Measurements from ENCODE around the gene RPH3AL.
"Not testable (repeated sequence)": the region's sequence is repeated elsewhere in the genome, so short reads cannot be mapped to it uniquely, and the experiment has no call there.

The RPH3AL gene

DNA sequence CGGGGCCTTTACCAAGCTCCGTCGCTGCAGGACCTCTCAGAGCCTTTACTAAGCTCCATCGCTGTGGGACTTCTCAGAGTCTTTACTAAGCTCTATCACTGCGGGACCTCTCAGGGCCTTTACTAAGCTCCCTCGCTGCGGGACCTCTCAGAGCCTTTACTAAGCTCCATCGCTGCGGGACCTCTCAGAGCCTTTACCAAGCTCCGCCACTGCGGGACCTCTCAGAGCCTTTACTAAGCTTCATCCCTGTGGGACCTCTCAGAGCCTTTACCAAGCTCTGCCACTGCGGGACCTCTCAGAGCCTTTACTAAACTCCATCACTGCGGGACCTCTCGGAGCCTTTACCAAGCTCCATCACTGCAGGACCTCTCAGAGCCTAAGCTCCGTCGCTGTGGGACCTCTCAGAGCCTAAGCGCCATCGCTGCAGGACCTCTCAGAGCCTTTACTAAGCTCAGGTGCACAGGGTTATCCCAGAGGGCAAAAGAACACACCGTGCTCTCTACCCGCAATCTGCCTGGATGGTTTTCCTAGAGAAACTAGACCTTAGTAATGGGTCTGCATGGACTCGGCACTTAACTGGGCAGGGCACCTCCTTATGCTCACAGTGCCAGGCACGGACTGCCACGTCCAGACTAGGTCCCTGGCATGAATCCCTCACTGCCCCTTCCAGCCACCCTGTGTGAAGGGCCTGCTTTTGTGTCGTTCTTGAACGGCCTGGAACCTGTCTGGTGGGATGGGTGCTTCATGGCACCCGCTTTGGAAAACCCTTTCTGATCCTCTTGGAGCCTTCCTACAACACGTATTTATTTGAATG is 101.9 kb downstream of the RPH3AL start:
- Histone ChIP-seq H3K4me1 (ENCODE audit: control insufficient read depth, insufficient read depth, low read length) (no peaks in the 10 kb centered on the region), H3K9me3 (ENCODE audit: control insufficient read depth, low read length) (no peaks in the 10 kb centered on the region), H3K36me3 (ENCODE audit: control insufficient read depth, insufficient read depth, low read length) (no peaks in the 10 kb centered on the region), H3K27ac (ENCODE audit: insufficient read depth, low read depth, low read length, poor library complexity, severe bottlenecking) (no peak overlapping the region), H3K27me3 (ENCODE audit: control insufficient read depth, insufficient read depth, low read length, poor library complexity, severe bottlenecking) (no peaks in the 10 kb centered on the region), H3K4me3 (ENCODE audit: insufficient read depth, low read depth, low read length) (no peak overlapping the region)
- 92 to 95% methylated on average over 27 of the region's 27 CpGs for WGBS, 2 experiments

DNA sequence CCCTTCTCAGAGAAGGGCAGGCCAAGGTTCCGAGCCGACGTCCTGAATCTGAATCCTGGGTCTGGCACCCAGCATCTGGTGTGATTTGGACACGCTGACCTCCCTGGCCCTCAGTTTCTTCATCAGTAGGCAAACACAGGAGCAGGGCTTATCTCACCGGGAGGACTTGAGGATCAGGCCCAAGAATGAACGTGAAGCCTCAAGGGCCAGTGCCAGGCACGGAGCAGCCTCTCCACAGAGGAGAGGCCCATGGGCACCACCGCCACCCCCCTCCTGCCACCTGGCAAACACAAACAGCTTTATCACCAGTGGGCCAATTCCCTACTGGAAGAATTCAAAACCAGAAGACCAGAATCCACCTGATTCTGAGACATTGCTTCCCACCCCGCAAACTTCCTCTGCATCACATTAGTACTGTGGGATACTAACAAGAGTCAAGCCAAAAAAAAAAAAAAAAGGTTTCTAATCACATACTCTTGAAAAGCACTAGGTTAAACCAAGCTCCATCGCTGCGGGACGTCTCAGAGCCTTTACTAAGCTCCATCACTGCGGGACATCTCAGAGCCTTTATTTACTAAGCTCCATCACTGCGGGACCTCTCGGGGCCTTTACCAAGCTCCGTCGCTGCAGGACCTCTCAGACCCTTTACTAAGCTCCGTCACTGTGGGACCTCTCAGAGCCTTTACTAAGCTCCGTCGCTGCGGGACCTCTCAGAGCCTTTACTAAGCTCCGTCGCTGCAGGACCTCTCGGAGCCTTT is 103.2 kb downstream of the RPH3AL start:
- 86 to 89% methylated on average over 24 of the region's 24 CpGs for WGBS, 2 experiments
- Histone ChIP-seq H3K9me3 (ENCODE audit: control insufficient read depth, low read length) (no peaks in the 10 kb centered on the region), H3K27ac (ENCODE audit: insufficient read depth, low read depth, low read length, poor library complexity, severe bottlenecking) (no peak overlapping the region), H3K36me3 (ENCODE audit: control insufficient read depth, insufficient read depth, low read length) (no peaks in the 10 kb centered on the region), H3K27me3 (ENCODE audit: control insufficient read depth, insufficient read depth, low read length, poor library complexity, severe bottlenecking) (no peaks in the 10 kb centered on the region), H3K4me3 (ENCODE audit: insufficient read depth, low read depth, low read length) (no peak overlapping the region), H3K4me1 (ENCODE audit: control insufficient read depth, insufficient read depth, low read length) (no peaks in the 10 kb centered on the region)

- Histone ChIP-seq H3K4me3 (ENCODE audit: insufficient read depth, low read depth, low read length) (no peak overlapping the region), H3K9me3 (ENCODE audit: control insufficient read depth, low read length) (no peaks in the 10 kb centered on the region), H3K27me3 (ENCODE audit: control insufficient read depth, insufficient read depth, low read length, poor library complexity, severe bottlenecking) (no peaks in the 10 kb centered on the region), H3K27ac (ENCODE audit: insufficient read depth, low read depth, low read length, poor library complexity, severe bottlenecking) (no peak overlapping the region), H3K36me3 (ENCODE audit: control insufficient read depth, insufficient read depth, low read length) (no peaks in the 10 kb centered on the region), H3K4me1 (ENCODE audit: control insufficient read depth, insufficient read depth, low read length) (no peaks in the 10 kb centered on the region)
- 87 to 88% methylated on average over 9 of the region's 9 CpGs for WGBS, 2 experiments
Measured at GRCh38 chr17:248337-249235, 104.0 kb downstream of the RPH3AL start.

- Histone ChIP-seq H3K27ac (ENCODE audit: insufficient read depth, low read depth, low read length, poor library complexity, severe bottlenecking) (no peak overlapping the region), H3K4me1 (ENCODE audit: control insufficient read depth, insufficient read depth, low read length) (no peaks in the 10 kb centered on the region), H3K36me3 (ENCODE audit: control insufficient read depth, insufficient read depth, low read length) (no peaks in the 10 kb centered on the region), H3K9me3 (ENCODE audit: control insufficient read depth, low read length) (no peaks in the 10 kb centered on the region), H3K27me3 (ENCODE audit: control insufficient read depth, insufficient read depth, low read length, poor library complexity, severe bottlenecking) (no peaks in the 10 kb centered on the region), H3K4me3 (ENCODE audit: insufficient read depth, low read depth, low read length) (no peak overlapping the region)
- 75 to 79% methylated on average over 8 of the region's 8 CpGs for WGBS, 2 experiments
Measured at GRCh38 chr17:247767-248166, 104.8 kb downstream of the RPH3AL start.

GRCh38 chr17:246851-247421 is 105.7 kb downstream of the RPH3AL start:
- no peaks in the 10 kb centered on the region for H3K36me3 ChIP-seq (ENCODE audit: control insufficient read depth, insufficient read depth, low read length)
- H3K4me3 ChIP-seq (ENCODE audit: insufficient read depth, low read depth, low read length): no peak overlapping the region
- 89 to 90% methylated on average over 23 of the region's 23 CpGs for WGBS, 2 experiments
- no peaks in the 10 kb centered on the region for H3K4me1 ChIP-seq (ENCODE audit: control insufficient read depth, insufficient read depth, low read length)
- H3K27ac ChIP-seq (ENCODE audit: insufficient read depth, low read depth, low read length, poor library complexity, severe bottlenecking): no peak overlapping the region
- H3K9me3 ChIP-seq (ENCODE audit: control insufficient read depth, low read length): no peaks in the 10 kb centered on the region
- no peaks in the 10 kb centered on the region for H3K27me3 ChIP-seq (ENCODE audit: control insufficient read depth, insufficient read depth, low read length, poor library complexity, severe bottlenecking)

DNA sequence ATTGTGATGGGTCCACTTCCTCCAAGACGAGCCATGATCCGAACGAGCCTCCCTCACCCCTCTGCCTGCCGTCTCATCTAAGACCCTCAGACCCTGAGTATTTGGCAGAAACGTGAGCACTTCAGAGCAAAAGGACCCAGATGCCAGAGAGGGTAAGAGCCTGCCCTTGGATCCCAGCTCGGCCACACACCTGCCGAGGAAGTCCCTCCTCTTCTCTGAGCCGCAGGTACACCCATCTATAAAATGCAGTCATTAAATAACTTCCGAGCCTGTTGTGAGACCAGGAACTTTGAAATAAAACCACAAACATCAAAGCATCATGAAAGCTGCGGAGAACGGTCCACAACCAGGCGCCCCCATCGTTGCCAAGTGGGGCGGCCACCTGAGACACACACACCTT is 106.4 kb downstream of the RPH3AL start:
- H3K27me3 ChIP-seq (ENCODE audit: control insufficient read depth, insufficient read depth, low read length, poor library complexity, severe bottlenecking): no peaks in the 10 kb centered on the region
- H3K9me3 ChIP-seq (ENCODE audit: control insufficient read depth, low read length): no peaks in the 10 kb centered on the region
- no peak overlapping the region for H3K27ac ChIP-seq (ENCODE audit: insufficient read depth, low read depth, low read length, poor library complexity, severe bottlenecking)
- H3K36me3 ChIP-seq (ENCODE audit: control insufficient read depth, insufficient read depth, low read length): no peaks in the 10 kb centered on the region
- 93 to 94% methylated on average over 14 of the region's 14 CpGs for WGBS, 2 experiments
- H3K4me1 ChIP-seq (ENCODE audit: control insufficient read depth, insufficient read depth, low read length): no peaks in the 10 kb centered on the region
- H3K4me3 ChIP-seq (ENCODE audit: insufficient read depth, low read depth, low read length): no peak overlapping the region

DNA sequence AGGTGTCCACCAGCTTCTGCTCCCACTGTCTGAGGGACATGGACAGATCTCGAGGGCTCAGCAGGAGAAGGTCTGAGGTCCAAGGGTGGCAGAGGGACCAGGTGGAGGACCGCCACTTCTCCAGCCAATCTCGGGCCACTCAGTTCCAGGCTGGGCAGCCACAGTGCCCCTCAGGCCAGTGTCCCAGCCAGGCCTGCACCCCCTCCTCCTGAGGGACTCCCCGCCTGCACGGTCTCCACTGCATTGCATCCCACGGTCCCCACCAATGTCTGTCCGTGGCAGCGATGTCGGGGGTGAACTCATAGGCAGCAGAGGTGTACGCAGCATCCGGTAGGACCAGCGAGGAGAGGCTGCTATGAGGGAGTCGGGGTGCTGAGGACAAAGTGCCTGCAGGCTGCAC is 107.0 kb downstream of the RPH3AL start:
- Histone ChIP-seq H3K27ac (ENCODE audit: insufficient read depth, low read depth, low read length, poor library complexity, severe bottlenecking) (no peak overlapping the region), H3K9me3 (ENCODE audit: control insufficient read depth, low read length) (no peaks in the 10 kb centered on the region), H3K4me1 (ENCODE audit: control insufficient read depth, insufficient read depth, low read length) (no peaks in the 10 kb centered on the region), H3K36me3 (ENCODE audit: control insufficient read depth, insufficient read depth, low read length) (no peaks in the 10 kb centered on the region), H3K4me3 (ENCODE audit: insufficient read depth, low read depth, low read length) (no peak overlapping the region), H3K27me3 (ENCODE audit: control insufficient read depth, insufficient read depth, low read length, poor library complexity, severe bottlenecking) (no peaks in the 10 kb centered on the region)
- WGBS, 2 experiments: 94 to 95% methylated on average over 13 of the region's 13 CpGs

- WGBS, 2 experiments: 94% methylated on average over 7 of the region's 7 CpGs
- no peaks in the 10 kb centered on the region for H3K27me3 ChIP-seq (ENCODE audit: control insufficient read depth, insufficient read depth, low read length, poor library complexity, severe bottlenecking)
- H3K27ac ChIP-seq (ENCODE audit: insufficient read depth, low read depth, low read length, poor library complexity, severe bottlenecking): no peak overlapping the region
- no peak overlapping the region for H3K4me3 ChIP-seq (ENCODE audit: insufficient read depth, low read depth, low read length)
- H3K9me3 ChIP-seq (ENCODE audit: control insufficient read depth, low read length): no peaks in the 10 kb centered on the region
- no peaks in the 10 kb centered on the region for H3K4me1 ChIP-seq (ENCODE audit: control insufficient read depth, insufficient read depth, low read length)
- H3K36me3 ChIP-seq (ENCODE audit: control insufficient read depth, insufficient read depth, low read length): no peaks in the 10 kb centered on the region
Measured at GRCh38 chr17:245020-245419, 107.6 kb downstream of the RPH3AL start.

DNA sequence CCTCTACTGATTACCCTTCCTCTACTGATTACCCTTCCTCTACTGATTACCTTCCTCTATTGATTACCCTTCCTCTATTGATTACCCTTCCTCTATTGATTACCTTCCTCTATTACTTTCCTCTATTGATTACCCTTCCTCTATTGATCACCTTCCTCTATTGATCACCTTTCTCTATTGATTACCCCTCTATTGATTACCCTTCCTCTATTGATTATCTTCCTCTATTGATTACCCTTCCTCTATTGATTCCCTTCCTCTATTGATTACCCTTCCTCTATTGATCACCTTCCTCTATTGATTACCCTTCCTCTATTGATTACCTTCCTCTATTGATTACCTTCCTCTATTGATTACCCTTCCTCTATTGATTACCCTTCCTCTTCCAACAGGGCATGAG is 108.7 kb downstream of the RPH3AL start:
- not testable (repeated sequence) for H3K36me3 ChIP-seq (ENCODE audit: control insufficient read depth, insufficient read depth, low read length); H3K4me1 ChIP-seq (ENCODE audit: control insufficient read depth, insufficient read depth, low read length); H3K9me3 ChIP-seq (ENCODE audit: control insufficient read depth, low read length); H3K27me3 ChIP-seq (ENCODE audit: control insufficient read depth, insufficient read depth, low read length, poor library complexity, severe bottlenecking); H3K4me3 ChIP-seq (ENCODE audit: insufficient read depth, low read depth, low read length); H3K27ac ChIP-seq (ENCODE audit: insufficient read depth, low read depth, low read length, poor library complexity, severe bottlenecking)

- Histone ChIP-seq H3K27ac (ENCODE audit: insufficient read depth, low read depth, low read length, poor library complexity, severe bottlenecking) (no peak overlapping the region), H3K36me3 (ENCODE audit: control insufficient read depth, insufficient read depth, low read length) (no peaks in the 10 kb centered on the region), H3K4me3 (ENCODE audit: insufficient read depth, low read depth, low read length) (no peak overlapping the region), H3K9me3 (ENCODE audit: control insufficient read depth, low read length) (no peaks in the 10 kb centered on the region), H3K27me3 (ENCODE audit: control insufficient read depth, insufficient read depth, low read length, poor library complexity, severe bottlenecking) (no peaks in the 10 kb centered on the region), H3K4me1 (ENCODE audit: control insufficient read depth, insufficient read depth, low read length) (peaks cover 14% of the 10 kb centered on the region)
- 67 to 70% methylated on average over 4 of the region's 4 CpGs for WGBS, 2 experiments
Measured at GRCh38 chr17:238964-239259, 113.7 kb downstream of the RPH3AL start.

Measured in ectodermal cell (in vitro differentiated cells).